Epithelial cell of esophagus (primary cell): ENCODE data around the gene MFN2.
"Not testable (repeated sequence)": the region's sequence is repeated elsewhere in the genome, so short reads cannot be mapped to it uniquely, and the experiment has no call there.

Experiments used
- DNase-seq: peaks from one replicate; pipeline ENCODE4 v3.0.0; 2010; ENCODE audit warnings: low read depth
- H3K4me3 ChIP-seq: 2 replicates; pipeline ENCODE4 v1.5.1; 2011; ENCODE audit warnings: mild to moderate bottlenecking, low read length, control low read depth
- CTCF ChIP-seq: IDR thresholded peaks from 2 replicates; pipeline ENCODE4 v1.5.1; 2011; ENCODE audit warnings: low read depth, mild to moderate bottlenecking, low read length, control low read depth, inconsistent platforms; ENCODE audit not compliant: insufficient read depth; ENCODE audit errors: missing control alignments

MFN2 gene

GRCh38 chr1:11979851-11980675 is at the start of gene MFN2:
Gene MFN2, plus strand, starts transcription at chr1:11980444. Its CDS starts 8,725 bp downstream, at chr1:11989169.
- TF ChIP-seq CTCF: no peak
- peak; percentile 94 for DNase-seq
- H3K4me3 ChIP-seq: peak within 1 kb of the TSS; percentile 84

GRCh38 chr1:11930571-11931445 is 49.4 kb upstream of the MFN2 start:
- no peak for TF ChIP-seq CTCF
- H3K4me3 ChIP-seq: no peak overlapping the region
- peak; percentile 14 for DNase-seq

- no peak for DNase-seq
- no peak overlapping the region for H3K4me3 ChIP-seq
- no peak for TF ChIP-seq CTCF
Observed at GRCh38 chr1:11931845-11932244, 48.4 kb upstream of the MFN2 start.

- peak; percentile 87 for DNase-seq
- no peak for TF ChIP-seq CTCF
- H3K4me3 ChIP-seq: peak within 1 kb of the TSS; percentile 67
Observed at GRCh38 chr1:11934302-11935056, 45.8 kb upstream of the MFN2 start, which contains the start of gene PLOD1. Gene PLOD1, plus strand, starts transcription at chr1:11934717. Its CDS starts 63 bp downstream, at chr1:11934780.

GRCh38 chr1:11935057-11935412 is 45.2 kb upstream of the MFN2 start:
- no peak for TF ChIP-seq CTCF
- H3K4me3 ChIP-seq: peak overlapping the region; percentile 67
- no peak for DNase-seq

GRCh38 chr1:11935733-11936132 is 44.5 kb upstream of the MFN2 start:
- H3K4me3 ChIP-seq, DNase-seq: not testable (repeated sequence)
